Caki2 (cell line): Measurements from ENCODE around the gene RELA. TPM values are rescaled to one million over a fixed set of nuclear protein-coding genes. Genes with fewer than 3 reads are reported as not detected.

ENCODE experiments used
- DNase-seq: peaks from one replicate; pipeline ENCODE4 v3.0.0-alpha.2; 2015; ENCODE audit warnings: low read depth
- in situ Hi-C: cut with HindIII; loops from 2 replicates; pipeline ENCODE4 v1.10.0; 2016; ENCODE audit warnings: low sequenced_read_pairs, low pct_unique_long_range_greater_than_20kb, mixed read lengths
- total RNA-seq: library from RNA; depleted of rRNA; stranded (reverse); fragments of >200 nt; shearing (Covaris generic); gene quantifications from 2 replicates; pipeline ENCODE4 v1.2.3, GENCODE V29; 2014; ENCODE audit warnings: low replicate concordance; rRNA removed

RELA gene
- total RNA-seq, 1 experiment from 2014 or later, result 49.7 TPM

DNA sequence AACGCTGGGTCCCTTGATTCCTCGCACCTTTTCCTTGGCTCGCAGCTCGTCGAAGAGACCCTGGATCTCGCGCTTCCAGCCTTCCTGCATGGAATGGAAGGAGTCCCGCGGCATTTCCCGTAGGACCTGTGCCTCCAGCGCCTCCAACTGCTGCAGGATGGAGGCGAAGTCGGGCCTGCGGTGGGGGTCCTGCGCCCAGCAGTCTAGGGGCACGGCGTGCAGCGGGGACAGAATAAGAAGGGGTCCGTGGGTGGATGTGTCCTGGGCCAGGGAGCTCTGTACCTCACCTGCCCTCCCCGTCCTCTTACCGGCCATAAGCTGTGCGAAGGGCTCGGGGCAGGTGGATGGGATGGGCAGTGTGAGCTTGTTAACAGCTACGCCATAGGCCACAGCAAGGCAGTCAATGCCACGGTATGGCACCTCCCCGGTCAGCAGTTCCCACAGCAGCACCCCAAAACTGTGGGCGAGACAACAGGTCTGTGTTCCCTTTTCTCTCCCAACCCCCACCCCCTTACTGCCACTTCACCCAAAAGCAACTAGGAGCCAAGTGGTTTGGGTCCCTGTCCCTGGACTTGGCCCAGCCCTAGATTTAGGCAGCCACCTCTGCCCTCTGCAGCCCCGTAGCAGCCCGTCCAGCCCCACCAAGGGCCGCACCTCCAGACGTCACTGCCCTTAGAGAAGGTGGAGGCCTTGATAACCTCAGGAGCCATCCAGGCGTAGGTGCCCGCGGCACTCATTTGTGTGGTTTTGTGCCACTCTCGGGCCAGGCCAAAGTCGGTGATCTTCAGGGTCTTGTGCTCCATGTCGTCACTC, 54.9 kb downstream of the RELA start:
- no peak for DNase-seq
- in situ Hi-C loops, result no loop called here

DNA sequence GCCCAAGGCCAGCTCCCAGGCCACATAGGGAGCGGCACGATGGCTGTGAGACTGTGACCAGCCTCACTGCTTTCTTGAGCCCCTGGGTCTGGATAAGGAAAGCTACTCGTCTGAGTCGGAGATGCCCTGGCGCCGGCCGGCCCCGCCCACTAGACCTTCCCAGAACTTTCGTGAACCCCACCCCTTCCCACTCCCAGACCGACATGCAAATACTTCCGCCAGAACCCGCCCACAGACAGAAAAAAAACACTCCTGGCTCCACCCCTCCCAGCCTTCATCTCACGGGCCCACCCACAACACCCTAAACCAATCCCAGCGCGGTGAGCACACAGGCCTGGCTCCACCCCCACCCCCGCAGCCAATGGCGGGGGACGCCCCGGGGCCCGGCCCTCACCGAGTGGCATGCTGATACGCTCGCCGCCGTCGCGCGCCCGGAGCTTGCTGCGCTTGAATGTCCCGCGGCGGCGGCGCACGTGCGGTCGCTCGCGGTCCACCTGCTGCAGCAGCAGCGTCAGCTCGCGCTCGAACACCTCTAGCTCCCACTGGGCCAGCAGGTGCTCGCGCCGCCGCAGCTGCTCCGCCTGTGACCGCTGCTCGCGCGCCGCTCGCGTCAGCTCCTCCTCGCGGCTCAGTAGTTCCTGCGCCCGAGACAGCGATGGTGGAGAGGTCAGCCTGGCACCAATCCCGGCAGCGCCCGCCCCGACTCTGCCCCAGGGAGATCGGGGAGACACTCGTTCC, 55.7 kb downstream of the RELA start:
- DNase-seq, result no peak
- in situ Hi-C loops, result no loop called here

DNA sequence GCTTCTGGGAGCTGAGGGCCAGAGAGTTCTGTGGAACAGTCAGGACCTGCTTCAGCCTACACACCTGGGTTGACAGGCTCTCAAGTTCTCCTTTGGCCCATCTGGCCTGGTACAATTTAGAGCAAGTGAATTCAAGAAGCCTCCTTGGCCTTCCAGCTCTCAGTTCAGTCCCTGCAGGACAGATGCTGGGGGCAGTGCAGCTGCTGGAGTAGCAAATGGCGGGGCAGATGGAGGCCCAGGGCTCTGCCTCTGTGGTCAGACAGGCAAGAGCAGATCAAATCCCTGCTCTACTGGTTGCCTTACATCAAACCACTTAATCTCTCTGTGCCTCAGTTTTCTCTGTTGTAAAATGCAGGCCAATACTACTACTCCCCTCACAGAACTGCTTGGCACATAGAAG, 58.5 kb downstream of the RELA start:
- no peak for DNase-seq
- in situ Hi-C loops, result no loop called here

Other genes starting within 250 kb of the RELA start
- 2.3 and 8.7 TPM in 2 replicates for gene NEAT1, start 240.1 kb downstream of the RELA start, total RNA-seq
- gene MALAT1, start 163.9 kb downstream of the RELA start, total RNA-seq, result 107 and 234 TPM in 2 replicates
- 42.2 and 58.0 TPM in 2 replicates for gene SCYL1, start 137.8 kb downstream of the RELA start, total RNA-seq
- 74.6 and 77.7 TPM in 2 replicates for gene LTBP3, start 104.6 kb downstream of the RELA start, total RNA-seq
- 90.4 and 96.5 TPM in 2 replicates for gene ZNRD2, start 92.4 kb downstream of the RELA start, total RNA-seq
- 18.4 and 53.5 TPM in 2 replicates for gene FAM89B, start 90.4 kb downstream of the RELA start, total RNA-seq
- gene EHBP1L1, start 86.9 kb downstream of the RELA start, total RNA-seq, result 35.3 and 39.2 TPM in 2 replicates
- not detected in 2 replicates for gene KCNK7, start 67.1 kb downstream of the RELA start, total RNA-seq
- 37.2 and 40.0 TPM in 2 replicates for gene MAP3K11, start 48.7 kb downstream of the RELA start, total RNA-seq
- gene PCNX3, start 47.1 kb downstream of the RELA start, total RNA-seq, result 20.8 and 22.8 TPM in 2 replicates
- gene SIPA1, start 24.8 kb downstream of the RELA start, total RNA-seq, result 12.2 and 34.4 TPM in 2 replicates
- gene KAT5, start 49.3 kb upstream of the RELA start, total RNA-seq, result 43.6 and 71.0 TPM in 2 replicates
- 19.0 and 29.2 TPM in 2 replicates for gene RNASEH2C, start 57.9 kb upstream of the RELA start, total RNA-seq
- 7.2 and 7.9 TPM in 2 replicates for gene AP5B1, start 118.1 kb upstream of the RELA start, total RNA-seq
- not detected in 2 replicates for gene OVOL1, start 124.1 kb upstream of the RELA start, total RNA-seq
- gene SNX32, start 171.0 kb upstream of the RELA start, total RNA-seq, result not detected in 2 replicates
- gene CFL1, start 195.3 kb upstream of the RELA start, total RNA-seq, result 1,200 and 1,265 TPM in 2 replicates
- 69.0 and 76.8 TPM in 2 replicates for gene MUS81, start 197.5 kb upstream of the RELA start, total RNA-seq
- gene EFEMP2, start 209.9 kb upstream of the RELA start, total RNA-seq, result 0.75 and 5.2 TPM in 2 replicates
- not detected in 2 replicates for gene CTSW, start 216.9 kb upstream of the RELA start, total RNA-seq
- gene FIBP, start 225.6 kb upstream of the RELA start, total RNA-seq, result 61.1 and 89.5 TPM in 2 replicates
- gene CCDC85B, start 227.8 kb upstream of the RELA start, total RNA-seq, result 82.6 and 121 TPM in 2 replicates
- gene FOSL1, start 237.5 kb upstream of the RELA start, total RNA-seq, result 67.3 and 80.4 TPM in 2 replicates